ELF-1 (cell line): Measurements from ENCODE around the gene ATG4C.

Source experiments
- DNase-seq: peaks from one replicate; pipeline ENCODE4 v3.0.0-alpha.2; 2016; ENCODE audit warnings: low read depth, low spot score

The ATG4C gene

GRCh38 chr1:62903982-62904855 lies 120.3 kb downstream of the ATG4C start:
- no peak for DNase-seq

- DNase-seq, result no peak
These were observed 120.9 kb downstream of the ATG4C start for GRCh38 chr1:62904856-62905225.

GRCh38 chr1:62905309-62905708 lies 121.4 kb downstream of the ATG4C start:
- no peak for DNase-seq

- DNase-seq, result no peak
These were observed 121.9 kb downstream of the ATG4C start for GRCh38 chr1:62905872-62906271.

- peak; percentile 14 for DNase-seq
These were observed 122.5 kb downstream of the ATG4C start for GRCh38 chr1:62906428-62906886.

GRCh38 chr1:62908168-62908695 lies 124.3 kb downstream of the ATG4C start:
- DNase-seq, result no peak

- no peak for DNase-seq
These were observed 128.2 kb downstream of the ATG4C start for GRCh38 chr1:62912028-62912638.
